HepG2 (cell line): ENCODE data around the gene NRL. TPM values are rescaled to one million over a fixed set of nuclear protein-coding genes. Genes with fewer than 3 reads are reported as not detected.

Experiments
- CREM ChIP-seq, 2 experiments: sonication (generic) in 1 of 2; formaldehyde crosslinking in 1 of 2; IDR thresholded peaks; 2 replicates each; pipeline versions ENCODE4 v1.4.0 to v1.6.1; 2016 to 2020; ENCODE audit warnings: antibody characterized with exemption in 1 of 2, mild to moderate bottlenecking in 1 of 2, missing genetic modification reagents in 1 of 2
- ETV6 ChIP-seq: sonication (generic); formaldehyde crosslinking; conservative IDR thresholded peaks from 2 replicates; pipeline ENCODE4 v1.4.0; 2020; ENCODE audit warnings: missing genetic modification reagents
- FOXM1 ChIP-seq: sonication (generic); formaldehyde crosslinking; IDR thresholded peaks from 2 replicates; pipeline ENCODE4 v1.5.0; 2020; ENCODE audit warnings: missing genetic modification reagents
- KLF16 ChIP-seq, 2 experiments: sonication (generic) in 1 of 2; formaldehyde crosslinking in 1 of 2; IDR thresholded peaks; 2 replicates each; pipeline versions ENCODE4 v1.6.1 to v1.8.0; 2016 to 2023; ENCODE audit warnings: missing genetic modification reagents in 2 of 2, missing compliant biosample characterization in 1 of 2
- MAFG ChIP-seq: sonication (generic); formaldehyde crosslinking; IDR thresholded peaks from 2 replicates; pipeline ENCODE4 v1.5.1; 2020; ENCODE audit warnings: mild to moderate bottlenecking, missing genetic modification reagents
- POLR2A ChIP-seq, 2 experiments: IDR thresholded peaks; 2 replicates each; pipeline ENCODE4 v1.6.1; 2011; ENCODE audit warnings: low read depth in 2 of 2, low read length in 2 of 2, mild to moderate bottlenecking in 1 of 2, moderate library complexity in 1 of 2; ENCODE audit not compliant: insufficient read depth in 1 of 2
- SALL1 ChIP-seq: sonication (generic); formaldehyde crosslinking; IDR thresholded peaks from 2 replicates; pipeline ENCODE4 v1.8.0; 2022; ENCODE audit warnings: mild to moderate bottlenecking, missing genetic modification reagents
- SATB2 ChIP-seq: sonication (generic); formaldehyde crosslinking; IDR thresholded peaks from 2 replicates; pipeline ENCODE4 v1.5.0; 2020; ENCODE audit warnings: missing genetic modification reagents
- TCF7 ChIP-seq: sonication (generic); IDR thresholded peaks from 2 replicates; pipeline ENCODE4 v1.6.1; 2016; ENCODE audit warnings: antibody characterized with exemption, low read depth
- TCF7L2 ChIP-seq: IDR thresholded peaks from 2 replicates; pipeline ENCODE4 v1.6.1; 2011; ENCODE audit warnings: mild to moderate bottlenecking, low read depth, low read length, moderate library complexity
- TEAD2 ChIP-seq: sonication (generic); formaldehyde crosslinking; IDR thresholded peaks from 2 replicates; pipeline ENCODE4 v1.9.0; 2021; ENCODE audit warnings: missing genetic modification reagents
- ZBTB10 ChIP-seq: sonication (generic); formaldehyde crosslinking; IDR thresholded peaks from 2 replicates; pipeline ENCODE4 v1.4.0; 2020; ENCODE audit warnings: missing genetic modification reagents, borderline replicate concordance
- ZBTB39 ChIP-seq: sonication (generic); formaldehyde crosslinking; IDR thresholded peaks from 2 replicates; pipeline ENCODE4 v1.5.0; 2020; ENCODE audit warnings: missing genetic modification reagents
- ZFP37 ChIP-seq: sonication (generic); formaldehyde crosslinking; IDR thresholded peaks from 2 replicates; pipeline ENCODE4 v1.4.0; 2020; ENCODE audit warnings: missing genetic modification reagents, borderline replicate concordance
- ZFY ChIP-seq: sonication (generic); formaldehyde crosslinking; IDR thresholded peaks from 2 replicates; pipeline ENCODE4 v1.4.0; 2020; ENCODE audit warnings: missing genetic modification reagents
- ZNF18 ChIP-seq: sonication (generic); formaldehyde crosslinking; IDR thresholded peaks from 2 replicates; pipeline ENCODE4 v1.8.0; 2022; ENCODE audit warnings: mild to moderate bottlenecking, missing genetic modification reagents; ENCODE audit not compliant: insufficient replicate concordance
- ZNF292 ChIP-seq: sonication (generic); formaldehyde crosslinking; IDR thresholded peaks from 2 replicates; pipeline ENCODE4 v1.8.1; 2022; ENCODE audit warnings: mild to moderate bottlenecking, low read depth, missing genetic modification reagents, borderline replicate concordance
- ZNF317 ChIP-seq: sonication (generic); formaldehyde crosslinking; IDR thresholded peaks from 2 replicates; pipeline ENCODE4 v1.5.0; 2020; ENCODE audit warnings: mild to moderate bottlenecking, missing genetic modification reagents
- ZNF672 ChIP-seq: sonication (generic); formaldehyde crosslinking; IDR thresholded peaks from 2 replicates; pipeline ENCODE4 v1.8.1; 2022; ENCODE audit warnings: missing genetic modification reagents
- polyA plus RNA-seq, 8 experiments: library from polyadenylated mRNA; depleted of rRNA in 3 of 8; stranded (reverse) in 7 of 8; unstranded in 1 of 8; fragments of >200 nt; fragmentation: Illumina TruSeq in 4 of 8; extraction: Trizol in 4 of 8; gene quantifications; 2 replicates each; pipeline versions ENCODE4 v1.2.1 to v1.2.3, GENCODE V29; 2011 to 2016; ENCODE audit warnings: low read depth in 4 of 8, missing spikeins in 1 of 8, mixed read lengths in 1 of 8; ENCODE audit not compliant: insufficient read depth in 1 of 8
- total RNA-seq, 5 experiments: library from RNA; depleted of rRNA; stranded (reverse); fragments of >200 nt; fragmentation: Illumina TruSeq; extraction: Trizol; gene quantifications; 2 replicates each; pipeline ENCODE4 v1.2.3, GENCODE V29; 2016; ENCODE audit warnings: low read depth in 1 of 5
- TF ChIP-seq, protein P1 (sequence below): sonication (generic); formaldehyde crosslinking; IDR thresholded peaks from 2 replicates; pipeline ENCODE4 v1.8.0; 2022; ENCODE audit warnings: missing genetic modification reagents, mild to moderate bottlenecking, inconsistent platforms, borderline replicate concordance

The NRL gene
- total and polyA plus RNA-seq, 2 of the 13 experiments (the other 11 are each of a cell fraction or from before 2014, with no cell fraction given) = 2.5 to 4.7 TPM

GRCh38 chr14:24093901-24094840 is 20.6 kb downstream of the NRL start, which contains the start of gene PCK2 (continued):
- TF ChIP-seq, protein P1, sequence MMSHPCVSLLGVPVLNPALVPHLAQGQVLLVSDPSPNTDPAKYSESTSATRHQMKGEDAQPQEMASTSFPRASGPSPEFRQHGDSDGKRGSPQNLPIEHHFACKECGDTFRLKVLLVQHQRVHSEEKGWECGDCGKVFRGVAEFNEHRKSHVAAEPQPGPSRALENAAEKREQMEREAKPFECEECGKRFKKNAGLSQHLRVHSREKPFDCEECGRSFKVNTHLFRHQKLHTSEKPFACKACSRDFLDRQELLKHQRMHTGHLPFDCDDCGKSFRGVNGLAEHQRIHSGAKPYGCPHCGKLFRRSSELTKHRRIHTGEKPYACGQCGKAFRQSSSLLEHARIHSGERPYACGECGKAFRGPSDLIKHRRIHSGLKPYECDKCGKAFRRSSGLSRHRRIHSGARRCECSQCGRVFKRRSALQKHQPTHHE (CRISPR knock-in tag) = peak; percentile 98
- TF ChIP-seq ZFP37 (CRISPR knock-in tag) = peak; percentile 94
- TF ChIP-seq TCF7L2 = no peak
- TF ChIP-seq ZBTB39 = no peak
- TF ChIP-seq KLF16 (CRISPR knock-in tag; IDR thresholded peaks at IDR 0.05) = peak; percentile 81 to 100; a peak in 3 of 4 replicates
- TF ChIP-seq ZNF317 (CRISPR knock-in tag) = peak; percentile 86
- peak; percentile 96 for TF ChIP-seq SATB2 (CRISPR knock-in tag)
- no peak for TF ChIP-seq ZNF672 (CRISPR knock-in tag)
- no peak for TF ChIP-seq MAFG (CRISPR knock-in tag)
- peak; percentile 91 for TF ChIP-seq SALL1 (CRISPR knock-in tag)
- TF ChIP-seq ZNF292 (CRISPR knock-in tag) = peak; percentile 79
- TF ChIP-seq TCF7 = no peak
- TF ChIP-seq ETV6 (CRISPR knock-in tag) = peak; percentile 80
- no peak for TF ChIP-seq ZNF18 (CRISPR knock-in tag)
- peak; percentile 74 for TF ChIP-seq CREM (IDR thresholded peaks at IDR 0.05)
- no peak; the same call in 1 of the 2 replicates for TF ChIP-seq CREM (CRISPR knock-in tag; IDR thresholded peaks at IDR 0.05)
- peak in 1 of 2 experiments; percentile 98; a peak in 2 of 4 replicates for TF ChIP-seq POLR2A (IDR thresholded peaks at IDR 0.05; ENCODE audit: insufficient read depth in 1 of 2, low read depth in 2 of 2, low read length in 2 of 2)
- peak; percentile 93 for TF ChIP-seq TEAD2 (CRISPR knock-in tag)
- TF ChIP-seq ZBTB10 (CRISPR knock-in tag) = peak; percentile 90
- peak; percentile 91 for TF ChIP-seq FOXM1 (CRISPR knock-in tag)
- TF ChIP-seq ZFY (CRISPR knock-in tag) = peak; percentile 89
